WTC11 (cell line): ENCODE results near the gene FGFR2. TPM values are rescaled to one million over a fixed set of nuclear protein-coding genes. Genes with fewer than 3 reads are reported as not detected.
A peak's percentile ranks its signal among the peaks of the same experiment; 100 is the strongest.

Source experiments
- ATAC-seq: fragments of 200-7000 bp; cut with Tn5 transposase; 2 replicates; pipeline ENCODE4 v1.10.0; 2021; ENCODE audit warnings: mild to moderate bottlenecking, moderate library complexity
- Bru-seq: library from RNA; stranded (reverse); fragments of 400-500 nt; gene quantifications from one replicate; lab custom pipeline; 2021; lab: Mats Ljungman, UMichigan
- CTCF ChIA-PET: fragments of 300-600 bp; sonication (Branson Sonifier 250); formaldehyde crosslinking; loops from one replicate; lab custom pipeline; 2021; ENCODE audit warnings: antibody characterized with exemption; lab: Charles Lee
- POLR2A ChIA-PET: fragments of 350-600 bp; sonication (Branson Sonifier 250); formaldehyde crosslinking; loops from one replicate; lab custom pipeline; 2021; ENCODE audit warnings: antibody characterized with exemption; lab: Charles Lee
- DNase-seq: peaks from one replicate; pipeline ENCODE4 v3.0.0; 2021; ENCODE audit warnings: low spot score
- H3K27ac Mint-ChIP-seq: 2 replicates; pipeline ENCODE4 v1.8.0; 2021; ENCODE audit warnings: mixed read lengths
- H3K27me3 Mint-ChIP-seq: 2 replicates; pipeline ENCODE4 v1.8.0; 2021; ENCODE audit warnings: low read depth, mild to moderate bottlenecking, moderate library complexity, mixed read lengths
- H3K36me3 Mint-ChIP-seq: 2 replicates; pipeline ENCODE4 v1.8.0; 2021; ENCODE audit warnings: mixed read lengths
- H3K4me1 Mint-ChIP-seq: 2 replicates; pipeline ENCODE4 v1.8.0; 2022; ENCODE audit warnings: mixed read lengths
- H3K4me3 Mint-ChIP-seq: 2 replicates; pipeline ENCODE4 v1.8.0; 2021; ENCODE audit warnings: mild to moderate bottlenecking, moderate library complexity, mixed read lengths
- H3K9me3 Mint-ChIP-seq: 2 replicates; pipeline ENCODE4 v1.8.0; 2021; ENCODE audit warnings: mixed read lengths
- AR ChIP-seq: fragments of 250-450 bp; sonication (Bioruptor Pico); IDR thresholded peaks from 2 replicates; pipeline ENCODE4 v1.9.0; 2021; ENCODE audit warnings: mild to moderate bottlenecking
- ATF3 ChIP-seq: sonication (generic); formaldehyde crosslinking; conservative IDR thresholded peaks from 2 replicates; pipeline ENCODE4 v1.8.1; 2022; ENCODE audit warnings: mild to moderate bottlenecking, missing genetic modification reagents
- E2F5 ChIP-seq: sonication (generic); formaldehyde crosslinking; IDR thresholded peaks from 2 replicates; pipeline ENCODE4 v1.8.1; 2022; ENCODE audit warnings: mild to moderate bottlenecking, moderate library complexity, missing genetic modification reagents
- ESRRA ChIP-seq: sonication (generic); formaldehyde crosslinking; IDR thresholded peaks from 2 replicates; pipeline ENCODE4 v1.8.1; 2022; ENCODE audit warnings: mild to moderate bottlenecking, missing genetic modification reagents, borderline replicate concordance
- ETV6 ChIP-seq: sonication (generic); formaldehyde crosslinking; IDR thresholded peaks from 2 replicates; pipeline ENCODE4 v1.8.1; 2022; ENCODE audit warnings: mild to moderate bottlenecking, missing genetic modification reagents
- FOXK1 ChIP-seq: sonication (generic); formaldehyde crosslinking; IDR thresholded peaks from 2 replicates; pipeline ENCODE4 v1.8.0; 2022; ENCODE audit warnings: mild to moderate bottlenecking, moderate library complexity, missing genetic modification reagents
- IRF2 ChIP-seq: sonication (generic); formaldehyde crosslinking; IDR thresholded peaks from 2 replicates; pipeline ENCODE4 v1.8.0; 2022; ENCODE audit warnings: low read depth, missing genetic modification reagents, borderline replicate concordance
- NFYB ChIP-seq: sonication (generic); formaldehyde crosslinking; conservative IDR thresholded peaks from 2 replicates; pipeline ENCODE4 v1.8.0; 2022; ENCODE audit warnings: low read depth, missing genetic modification reagents
- NR3C1 ChIP-seq: sonication (generic); formaldehyde crosslinking; conservative IDR thresholded peaks from 2 replicates; pipeline ENCODE4 v1.8.1; 2023; ENCODE audit warnings: low read depth, mild to moderate bottlenecking, missing genetic modification reagents
- PREB ChIP-seq: sonication (generic); formaldehyde crosslinking; IDR thresholded peaks from 2 replicates; pipeline ENCODE4 v1.8.1; 2022; ENCODE audit warnings: mild to moderate bottlenecking, missing genetic modification reagents, moderate library complexity, borderline replicate concordance
- SP1 ChIP-seq: sonication (generic); formaldehyde crosslinking; conservative IDR thresholded peaks from 2 replicates; pipeline ENCODE4 v1.8.1; 2022; ENCODE audit warnings: missing genetic modification reagents
- TEAD1 ChIP-seq: sonication (generic); formaldehyde crosslinking; IDR thresholded peaks from 2 replicates; pipeline ENCODE4 v1.8.0; 2022; ENCODE audit warnings: mild to moderate bottlenecking, missing genetic modification reagents
- TEAD4 ChIP-seq: sonication (generic); formaldehyde crosslinking; IDR thresholded peaks from 2 replicates; pipeline ENCODE4 v1.8.0; 2022; ENCODE audit warnings: mild to moderate bottlenecking, missing genetic modification reagents
- USF2 ChIP-seq: sonication (generic); formaldehyde crosslinking; IDR thresholded peaks from 2 replicates; pipeline ENCODE4 v1.8.1; 2023; ENCODE audit warnings: mild to moderate bottlenecking, missing genetic modification reagents, moderate library complexity
- ZMAT4 ChIP-seq: fragments of 250-450 bp; sonication (Bioruptor Pico); IDR thresholded peaks from 2 replicates; pipeline ENCODE4 v1.9.0; 2021; ENCODE audit warnings: mild to moderate bottlenecking
- ZNF232 ChIP-seq: sonication (generic); formaldehyde crosslinking; IDR thresholded peaks from 2 replicates; pipeline ENCODE4 v1.8.0; 2022; ENCODE audit warnings: mild to moderate bottlenecking, missing genetic modification reagents
- ZNF416 ChIP-seq: fragments of 250-450 bp; sonication (Bioruptor Pico); IDR thresholded peaks from 2 replicates; pipeline ENCODE4 v1.9.0; 2021; ENCODE audit warnings: mild to moderate bottlenecking, inconsistent platforms
- long read RNA-seq, 3 experiments: library from RNA in 1 of 3; library from capped mRNA in 1 of 3; library from polyadenylated mRNA in 1 of 3; unstranded in 2 of 3; stranded (forward) in 1 of 3; transcript quantifications; one replicate each; pipeline ENCODE4 v2.0.0, GENCODE V29; 2021
- total RNA-seq: library from RNA; stranded (reverse); gene quantifications from 3 replicates; pipeline ENCODE4 v1.2.3, GENCODE V29; 2021

The FGFR2 gene
- 88.6 to 95.0 TPM (median 90.4 TPM) in 3 replicates for total RNA-seq
- percentile 92 among the genes with signal in this experiment for Bru-seq, nascent RNA
- long read RNA-seq, experiment 1, full-length matches to known transcripts = 196 of 471 reads
- long read RNA-seq, experiment 1, partial matches to known transcripts = 69 of 471 reads
- long read RNA-seq, experiment 1, other reads (novel, unspliced or antisense) = 206 of 471 reads
- long read RNA-seq, experiment 2, partial matches to known transcripts = 46 of 87 reads
- long read RNA-seq, experiment 2, other reads (novel, unspliced or antisense) = 40 of 87 reads
- long read RNA-seq, experiment 3, partial matches to known transcripts = 1 of 3 reads
- long read RNA-seq, experiment 3, other reads (novel, unspliced or antisense) = 2 of 3 reads

GRCh38 chr10:121598263-121599249 lies at the start of gene FGFR2:
Gene FGFR2, minus strand, starts transcription at chr10:121598444. Its CDS starts 4,627 bp downstream, at chr10:121593817.
- Mint-ChIP-seq H3K27me3 (peaks cover 4% of the 10 kb centered on the region; the same call in 1 of the 2 replicates), H3K4me1 (peaks cover 58% of the 10 kb centered on the region), H3K9me3 (no peaks in the 10 kb centered on the region), H3K36me3 (peaks cover 10% of the 10 kb centered on the region), H3K4me3 (peak within 1 kb of the TSS; percentile 99), H3K27ac (peak within 1 kb of the TSS; percentile 99)
- ChIA-PET POLR2A (interaction anchor here (1.6 kb wide), 1 partner anchor 18 kb away, joined by 6 read pairs; no protein-coding TSS in a partner anchor), CTCF (interaction anchor here (0.5 to 4.3 kb wide), 3 partner anchors 11 to 27 kb away, joined by 3 to 22 read pairs (median 4); no protein-coding TSS in a partner anchor)
- peak; percentile 77 for ATAC-seq
- DNase-seq = peak; percentile 89
- peak; percentile 39; the same call in 1 of the 2 replicates for TF ChIP-seq FOXK1 (CRISPR knock-in tag)
- peak; percentile 81 for TF ChIP-seq E2F5 (CRISPR knock-in tag)
- peak; percentile 74 for TF ChIP-seq NFYB (CRISPR knock-in tag)
- TF ChIP-seq SP1 (CRISPR knock-in tag) = peak; percentile 80
- TF ChIP-seq AR (CRISPR knock-in tag) = 0 out of 2 replicates have a peak, but pooled peaks have one; percentile 12
- TF ChIP-seq USF2 (CRISPR knock-in tag) = peak; percentile 52; the same call in 1 of the 2 replicates
- TF ChIP-seq ATF3 (CRISPR knock-in tag) = no peak
- peak; percentile 51; the same call in 1 of the 2 replicates for TF ChIP-seq TEAD1 (CRISPR knock-in tag)
- no peak for TF ChIP-seq PREB (CRISPR knock-in tag)
- TF ChIP-seq NR3C1 = no peak
- no peak for TF ChIP-seq ESRRA (CRISPR knock-in tag)
- TF ChIP-seq IRF2 (CRISPR knock-in tag) = no peak
- peak; percentile 65; the same call in 1 of the 2 replicates for TF ChIP-seq ETV6 (CRISPR knock-in tag)
- 0 out of 2 replicates have a peak, but pooled peaks have one; percentile 20 for TF ChIP-seq ZNF232 (CRISPR knock-in tag)
- TF ChIP-seq ZMAT4 (CRISPR knock-in tag) = 0 out of 2 replicates have a peak, but pooled peaks have one; percentile 28
- TF ChIP-seq ZNF416 (CRISPR knock-in tag) = no peak; the same call in 1 of the 2 replicates
- TF ChIP-seq TEAD4 (CRISPR knock-in tag) = no peak
